HG03378 (cell line): Measurements from ENCODE around the gene GPA33.
"Not testable (repeated sequence)": the region's sequence is repeated elsewhere in the genome, so short reads cannot be mapped to it uniquely, and the experiment has no call there.

ENCODE experiments used
- ATAC-seq: cut with Tn5 transposase; IDR thresholded peaks from one replicate; pipeline ENCODE4 v1.9.1; 2021; ENCODE audit warnings: mild to moderate bottlenecking, moderate library complexity; ENCODE audit not compliant: unreplicated experiment

Gene GPA33

DNA sequence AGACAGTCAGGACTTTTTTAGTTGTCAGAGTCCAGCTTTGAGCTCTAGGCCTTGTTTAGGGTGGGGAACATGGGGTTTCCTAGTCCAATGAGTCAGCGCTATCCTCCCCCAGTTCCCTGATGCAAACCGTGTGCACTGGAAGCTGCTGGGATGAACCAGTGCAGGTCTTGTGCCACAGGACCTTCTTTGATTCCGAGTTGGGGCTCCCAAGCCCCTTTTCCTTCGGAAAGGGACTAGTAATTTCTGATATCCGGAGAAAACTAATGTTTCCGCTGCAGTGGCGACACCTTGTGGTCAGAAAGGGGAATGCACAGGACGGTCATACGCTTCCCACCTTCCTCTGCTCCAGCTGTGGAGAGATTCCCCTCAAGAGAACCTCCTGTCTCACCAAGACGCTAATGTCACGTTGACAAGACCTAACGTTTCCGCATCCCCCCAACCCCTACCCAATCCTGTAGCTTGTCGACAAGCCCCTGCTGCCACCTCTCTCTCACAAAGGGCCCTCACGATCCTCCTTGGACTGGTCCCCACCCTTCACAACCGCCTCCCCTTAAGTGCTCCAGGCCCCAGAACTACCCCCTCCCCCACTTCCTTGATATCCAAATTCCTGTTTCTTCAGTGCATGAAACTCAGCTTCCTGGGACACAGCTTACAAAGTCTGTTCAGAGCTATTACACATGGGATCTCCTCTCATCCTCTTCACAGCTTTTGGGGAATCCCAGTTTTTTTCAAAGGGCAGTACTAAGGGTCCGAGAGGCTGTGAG, 30.9 kb downstream of the GPA33 start:
- ATAC-seq = no peak

DNA sequence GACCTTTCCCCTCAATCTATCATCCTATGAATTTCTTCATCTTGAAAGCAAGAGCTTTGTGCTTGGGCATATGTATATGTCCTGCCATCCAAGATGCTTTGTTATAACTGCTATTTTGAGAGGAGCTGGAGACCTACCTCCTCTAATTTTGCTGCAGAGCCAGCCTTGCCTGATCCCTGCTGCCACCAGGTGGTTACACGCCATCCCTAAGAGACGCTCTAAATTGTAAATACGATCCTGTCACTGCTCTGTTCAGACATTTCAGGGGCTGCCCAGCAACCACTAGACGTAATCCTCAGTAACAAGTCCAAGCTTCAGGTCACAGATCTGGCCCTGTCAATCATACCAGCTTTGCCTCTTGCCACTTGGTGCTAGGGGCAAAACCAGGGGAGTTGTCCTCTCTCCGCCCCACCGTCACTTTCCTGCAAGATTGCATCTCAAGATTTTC, 32.9 kb downstream of the GPA33 start:
- peak; percentile 74 for ATAC-seq

DNA sequence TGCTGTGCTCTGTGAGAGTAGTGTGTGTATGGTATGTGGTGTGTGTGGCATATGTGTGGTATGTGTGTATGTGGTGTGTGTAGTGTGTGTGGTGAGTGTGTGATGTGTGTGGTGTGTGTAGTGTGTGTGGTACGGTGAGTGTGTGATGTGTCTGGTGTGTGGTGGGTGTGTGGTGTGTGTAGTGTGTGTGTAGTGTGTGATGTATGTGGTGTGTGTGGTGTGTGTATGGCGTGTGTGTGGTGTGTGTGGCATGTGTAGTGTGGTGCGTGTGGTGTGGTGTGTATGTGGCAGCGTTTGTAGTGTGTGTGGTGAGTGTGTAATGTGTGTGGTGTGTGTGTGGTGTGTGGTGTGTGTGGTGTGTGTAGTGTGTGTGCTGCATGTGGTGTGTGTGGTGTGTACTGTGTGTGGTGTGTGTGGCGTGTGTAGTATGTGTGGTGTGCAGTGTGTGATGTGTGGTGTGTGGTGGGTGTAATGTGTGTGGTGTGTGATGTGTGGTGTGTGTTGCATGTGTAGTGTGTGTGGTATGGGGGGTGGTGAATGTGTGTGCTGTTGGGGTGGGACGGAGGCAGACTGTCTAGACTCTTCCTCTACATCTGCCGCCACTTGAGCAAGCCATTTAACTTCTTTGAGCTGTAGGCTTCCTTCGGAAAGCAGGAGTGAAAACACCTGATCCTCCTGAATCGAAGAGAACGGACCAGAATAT, 33.5 kb downstream of the GPA33 start:
- peak; percentile 16 for ATAC-seq

DNA sequence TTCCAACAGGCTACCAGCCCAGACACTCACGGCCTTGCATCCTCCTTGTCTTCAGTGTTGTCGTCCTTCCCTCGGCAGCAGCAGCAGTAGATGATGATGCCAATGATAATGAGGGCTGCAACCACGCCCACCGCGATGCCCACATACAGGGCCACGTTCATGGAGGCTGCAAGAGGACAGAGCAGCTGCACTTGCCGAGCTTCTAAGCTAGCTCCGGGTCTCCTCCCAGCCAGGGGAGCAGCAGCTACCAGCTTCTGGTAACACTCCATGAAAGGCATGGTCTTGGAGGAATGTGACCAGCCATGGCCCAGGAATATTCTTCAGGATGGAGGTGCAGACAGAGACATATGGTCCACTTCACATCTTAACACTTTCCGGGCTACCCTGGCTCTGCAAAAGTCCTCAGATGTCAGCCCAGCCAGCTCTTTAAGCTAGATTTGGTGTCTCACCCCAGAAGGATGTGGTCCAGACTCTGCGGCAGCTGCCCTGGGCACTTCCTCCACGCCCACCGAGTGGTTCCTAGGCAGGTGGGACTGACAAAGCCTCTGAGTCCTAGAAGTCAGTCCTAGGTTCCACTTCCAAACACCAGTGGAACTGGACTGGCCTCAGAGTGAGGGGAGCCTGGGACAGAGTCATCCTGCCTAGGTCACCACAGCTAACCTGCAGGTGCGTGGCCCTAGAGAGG, 35.1 kb downstream of the GPA33 start:
- no peak for ATAC-seq

DNA sequence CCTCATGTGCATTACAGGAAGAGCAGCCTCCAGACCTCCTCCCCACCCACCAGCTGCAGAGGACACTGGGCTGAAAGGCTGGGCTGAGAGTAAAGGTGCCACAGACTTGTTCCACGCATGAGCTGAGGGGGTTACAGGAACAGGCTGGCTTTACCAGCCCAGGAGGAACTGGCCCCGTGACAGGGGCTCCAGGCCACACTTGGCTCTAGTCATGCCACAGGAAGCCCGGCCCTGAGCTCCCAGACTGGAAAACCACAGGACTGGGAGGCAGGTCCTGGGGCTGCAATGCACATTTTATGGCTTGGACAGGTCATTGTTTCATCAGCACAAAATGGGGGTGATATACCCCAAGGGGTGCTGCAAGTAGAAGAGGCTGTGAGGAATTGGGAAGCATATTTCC, 35.6 kb downstream of the GPA33 start:
- no peak for ATAC-seq

DNA sequence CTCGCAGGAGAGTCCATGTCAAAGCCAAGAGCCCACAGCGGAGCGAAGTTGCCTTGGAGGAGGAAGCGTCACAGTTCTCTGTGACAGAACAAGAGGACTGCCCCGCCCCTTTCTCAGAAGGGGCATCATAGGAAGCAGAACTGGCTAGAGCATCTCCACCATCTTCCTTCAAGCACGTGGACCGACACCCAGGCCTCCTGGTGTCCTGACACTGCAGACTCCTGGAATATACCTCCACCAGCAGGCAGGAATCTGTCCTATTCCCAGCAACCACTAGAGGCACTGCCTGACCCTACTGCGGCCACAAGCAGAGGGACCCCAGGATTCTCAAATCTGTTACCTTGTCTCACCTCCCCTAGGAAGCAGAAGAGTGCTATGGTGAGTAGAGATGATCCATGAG, 37.8 kb downstream of the GPA33 start:
- ATAC-seq = no peak

DNA sequence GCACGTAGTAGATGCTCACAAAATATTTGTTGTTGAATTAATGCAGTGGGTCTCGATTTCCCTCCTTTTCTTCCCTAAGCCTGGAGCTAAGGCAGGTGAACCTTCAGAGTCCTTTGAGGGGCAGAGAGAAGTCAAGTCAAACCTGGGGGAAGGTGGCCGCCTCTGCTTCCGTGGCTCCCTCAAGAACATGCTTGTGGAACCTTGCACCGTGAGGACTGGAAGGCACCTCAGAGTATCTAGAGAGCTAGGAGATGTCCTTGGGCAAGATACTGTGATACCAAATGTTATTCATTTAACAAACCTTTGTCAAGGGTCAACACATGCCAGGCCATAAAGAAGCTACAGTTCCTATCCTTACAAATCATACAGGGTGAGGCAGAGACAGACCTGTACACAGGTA, 38.3 kb downstream of the GPA33 start:
- no peak for ATAC-seq

DNA sequence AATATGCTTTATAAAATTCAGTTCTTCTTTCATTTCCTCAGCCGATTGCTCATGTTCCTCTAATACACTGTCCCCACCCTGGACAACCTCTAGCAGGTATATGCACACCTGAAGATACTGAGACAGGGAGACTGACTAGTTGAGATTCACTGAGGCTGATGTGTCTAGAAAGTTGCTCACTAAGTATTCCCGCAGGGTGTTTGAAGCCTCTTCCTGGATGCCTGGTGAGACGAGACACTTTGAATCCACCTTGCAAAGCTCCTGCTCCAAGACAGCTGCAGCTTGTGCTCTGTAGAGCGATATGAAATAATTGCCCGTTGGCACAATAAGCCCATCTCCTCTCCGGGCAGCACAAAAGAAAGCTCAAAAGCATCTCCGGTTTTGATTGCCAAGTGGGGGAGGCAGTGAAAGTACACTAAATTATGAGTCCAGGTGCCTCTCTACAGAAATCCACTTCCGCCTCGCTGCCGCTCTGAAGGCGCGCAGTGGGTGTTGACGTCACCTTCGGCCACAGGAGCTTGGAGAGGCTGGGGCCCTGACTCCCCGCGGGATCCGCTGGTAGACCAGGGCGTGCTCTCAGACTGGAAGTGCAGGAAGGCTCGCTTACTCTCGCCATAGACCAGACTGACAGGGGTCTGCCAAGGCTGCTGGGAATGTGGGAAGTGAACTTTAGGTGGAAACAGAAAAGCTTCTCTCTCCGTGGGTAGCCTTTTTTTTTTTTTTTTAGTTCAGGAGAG, 46.3 kb downstream of the GPA33 start:
- peak; percentile 96 for ATAC-seq

DNA sequence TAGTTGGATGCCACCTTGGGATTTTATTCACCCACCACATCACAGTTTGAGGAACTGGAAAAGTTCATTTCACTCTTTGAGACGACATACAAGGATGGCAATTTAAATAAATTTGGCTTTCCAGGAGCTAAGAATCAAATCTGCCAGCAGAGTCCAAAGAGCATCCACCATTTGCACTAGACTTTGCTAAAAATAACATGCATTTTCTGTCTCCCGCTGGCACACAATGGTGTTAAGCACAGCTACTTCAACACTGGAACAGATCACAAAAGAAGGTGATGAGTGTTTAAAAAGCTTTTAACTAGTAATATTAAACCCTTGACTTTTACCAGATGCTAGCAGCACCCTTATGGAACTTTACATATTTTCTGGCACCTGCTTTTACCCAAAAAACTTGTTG, 56.5 kb downstream of the GPA33 start:
- no peak for ATAC-seq

DNA sequence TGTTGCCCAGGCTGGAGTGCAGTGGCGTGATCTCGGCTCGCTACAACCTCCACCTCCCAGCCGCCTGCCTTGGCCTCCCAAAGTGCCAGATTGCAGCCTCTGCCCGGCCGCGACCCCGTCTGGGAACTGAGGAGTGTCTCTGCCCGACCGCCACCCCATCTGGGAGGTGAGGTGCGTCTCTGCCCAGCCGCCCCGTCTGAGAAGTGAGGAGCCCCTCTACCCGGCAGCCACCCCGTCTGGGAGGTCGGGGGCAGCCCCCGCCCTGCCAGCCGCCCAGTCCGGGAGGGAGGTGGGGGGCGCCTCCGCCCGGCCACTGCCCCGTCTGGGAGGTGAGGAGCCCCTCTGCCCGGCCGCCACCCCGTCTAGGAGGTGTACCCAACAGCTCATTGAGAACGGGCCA, 60.6 kb downstream of the GPA33 start:
- ATAC-seq = not testable (repeated sequence)

DNA sequence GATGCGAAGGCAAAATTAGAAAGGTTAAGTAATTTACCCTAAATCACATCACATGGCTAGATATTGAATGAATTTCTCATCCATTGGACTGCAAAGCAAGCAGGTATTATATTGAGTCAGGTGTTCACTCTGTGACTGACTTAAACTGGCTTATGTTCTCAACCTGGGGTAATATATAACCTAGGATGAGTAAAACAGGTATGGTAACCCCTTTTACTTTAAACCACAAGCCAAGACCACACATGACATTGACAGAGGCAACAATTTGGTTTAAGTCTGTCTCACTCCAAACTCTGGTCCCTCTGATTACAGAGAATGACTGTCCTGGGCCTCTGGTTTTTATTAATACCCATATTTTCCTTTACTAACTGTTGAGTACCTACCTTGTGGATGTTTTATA, 67.8 kb downstream of the GPA33 start:
- peak; percentile 69 for ATAC-seq

DNA sequence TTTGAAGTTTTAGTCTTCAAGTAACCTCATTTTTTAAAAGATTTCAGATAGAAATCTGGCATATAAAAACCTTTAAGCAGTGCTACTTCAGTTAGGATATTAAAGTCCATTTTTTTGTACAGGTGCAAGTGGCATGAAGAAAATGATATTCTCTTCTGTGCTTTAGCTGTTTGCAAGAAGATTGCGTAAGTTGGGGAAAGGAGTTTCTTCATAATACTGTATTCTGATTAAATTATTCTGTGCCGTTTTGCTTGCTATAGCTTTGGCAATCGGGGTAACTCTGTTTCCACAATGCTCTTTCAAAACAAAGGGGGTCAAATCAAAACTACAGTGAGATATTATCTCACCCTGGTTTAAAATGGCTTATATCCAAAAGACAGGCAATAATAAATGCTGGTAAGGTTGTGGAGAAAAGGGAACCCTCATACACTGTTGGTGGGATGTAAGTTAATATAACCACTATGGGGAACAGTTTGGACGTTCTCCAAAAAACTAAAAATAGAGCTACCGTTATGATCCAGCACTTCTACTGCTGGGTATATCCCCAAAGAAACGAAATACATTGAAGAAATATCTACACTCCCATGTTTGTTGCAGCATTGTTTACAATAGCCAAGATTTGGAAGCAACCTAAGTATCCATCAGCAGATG, 74.0 kb downstream of the GPA33 start:
- ATAC-seq = no peak

DNA sequence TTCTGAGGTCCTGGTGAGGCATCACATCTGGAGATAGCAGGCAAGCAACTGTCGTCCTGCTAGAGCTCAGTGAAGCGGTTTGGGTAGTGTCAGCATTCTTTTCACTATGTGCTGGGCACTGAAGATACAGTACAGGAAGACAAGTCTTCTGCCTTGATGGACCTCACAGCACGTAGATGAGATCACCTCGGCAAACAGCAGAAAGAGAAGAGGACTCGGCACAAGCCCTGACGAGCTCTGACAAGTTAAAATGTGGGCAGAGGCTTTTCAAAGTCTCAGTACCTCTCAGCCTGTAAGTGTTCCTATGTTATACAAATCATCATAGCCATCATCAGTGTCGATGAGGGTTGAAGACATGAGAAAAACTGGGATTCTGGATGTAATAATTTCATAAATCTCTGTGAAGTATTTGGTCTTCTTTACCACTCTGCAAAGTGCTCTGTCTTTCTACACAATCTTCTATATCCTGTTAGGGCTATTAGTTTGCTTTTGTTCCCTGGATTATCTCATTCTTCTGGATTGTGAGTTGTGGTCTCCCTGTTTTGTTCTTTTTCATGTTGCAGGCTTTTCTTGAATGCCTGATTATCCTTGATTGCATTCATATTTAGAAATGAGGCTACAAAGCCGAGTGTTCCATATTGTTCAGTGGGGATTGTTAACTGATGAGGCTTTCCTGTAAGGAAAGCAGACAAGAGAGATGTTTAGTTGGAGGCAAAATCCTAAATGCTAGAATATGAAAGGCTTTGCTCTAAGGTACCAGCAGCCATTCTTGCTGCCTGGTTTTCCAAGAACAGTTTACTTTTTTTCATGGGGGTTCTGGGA, 76.9 kb downstream of the GPA33 start:
- ATAC-seq = no peak

DNA sequence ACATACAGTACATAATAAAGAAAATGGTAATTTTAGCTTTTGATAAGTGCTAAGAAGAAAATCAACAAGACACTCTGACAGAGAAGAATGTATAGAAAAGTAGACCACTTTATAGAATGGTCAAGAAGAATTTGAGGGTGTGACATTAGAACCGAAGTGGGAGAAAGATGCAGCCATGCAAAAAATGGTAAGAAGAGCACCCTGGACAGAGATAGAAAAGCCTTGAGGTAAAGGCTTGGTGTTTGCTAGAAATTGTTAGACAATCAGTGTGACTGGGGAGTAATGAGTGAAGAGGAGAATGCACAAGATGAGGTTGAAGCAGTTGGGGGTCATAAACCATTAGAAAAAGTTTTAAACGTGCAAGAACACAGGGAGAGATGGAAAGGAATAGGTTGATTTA, 77.6 kb downstream of the GPA33 start:
- ATAC-seq = no peak

DNA sequence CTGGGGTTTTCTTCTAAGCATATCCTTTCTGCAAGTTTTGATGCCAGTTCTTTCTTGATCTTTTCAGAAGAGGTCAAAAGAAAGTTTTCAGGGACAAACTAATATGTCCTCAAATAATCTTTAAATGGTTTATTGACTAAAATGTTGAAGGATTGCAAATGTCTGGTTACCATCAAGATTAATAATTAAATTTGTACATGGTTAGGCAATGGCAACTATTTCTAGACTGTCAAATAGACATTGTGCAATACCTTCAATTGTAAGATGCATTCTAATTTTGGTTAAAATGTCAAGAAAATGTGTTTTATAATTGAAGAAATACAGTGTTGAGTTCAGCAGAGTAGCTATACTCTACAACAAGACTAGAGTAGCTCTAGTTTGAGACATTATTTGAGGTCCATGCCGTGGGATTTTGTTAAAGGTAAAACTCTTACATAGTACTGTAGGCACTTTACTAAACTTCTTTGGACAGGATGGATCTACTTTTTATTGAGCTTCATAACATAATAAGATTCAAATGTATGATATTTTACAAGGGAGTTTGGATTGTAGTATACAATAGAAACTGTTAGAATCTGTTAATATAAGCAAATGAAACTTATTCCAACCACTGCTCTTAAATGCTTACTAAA, 78.5 kb downstream of the GPA33 start:
- ATAC-seq = no peak

DNA sequence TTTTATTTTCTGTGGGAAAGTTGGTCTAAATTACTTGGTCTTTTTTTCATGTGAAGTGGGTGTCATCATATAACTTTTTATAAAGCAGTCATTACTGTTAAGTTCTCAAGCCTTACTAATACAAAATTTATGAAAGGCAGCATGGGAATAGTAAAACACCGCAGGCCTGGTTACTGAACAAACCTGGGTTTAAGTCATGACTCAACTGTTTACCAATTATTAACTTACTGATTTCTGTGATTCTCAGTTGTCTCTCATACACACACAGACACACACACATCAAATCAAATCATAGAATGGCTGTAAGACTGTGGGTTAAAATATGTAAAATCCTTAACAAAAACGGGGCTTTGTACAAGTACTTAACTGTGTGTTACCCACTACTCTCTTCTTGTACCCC, 86.5 kb downstream of the GPA33 start:
- ATAC-seq = no peak
